GM18909 (cell line): ENCODE data around the gene THAP3.
"Not testable (repeated sequence)": the region's sequence is repeated elsewhere in the genome, so short reads cannot be mapped to it uniquely, and the experiment has no call there.

Source experiments
- ATAC-seq: cut with Tn5 transposase; IDR thresholded peaks from one replicate; pipeline ENCODE4 v1.9.1; 2021; ENCODE audit warnings: mild to moderate bottlenecking; ENCODE audit not compliant: unreplicated experiment, poor library complexity

THAP3 gene

DNA sequence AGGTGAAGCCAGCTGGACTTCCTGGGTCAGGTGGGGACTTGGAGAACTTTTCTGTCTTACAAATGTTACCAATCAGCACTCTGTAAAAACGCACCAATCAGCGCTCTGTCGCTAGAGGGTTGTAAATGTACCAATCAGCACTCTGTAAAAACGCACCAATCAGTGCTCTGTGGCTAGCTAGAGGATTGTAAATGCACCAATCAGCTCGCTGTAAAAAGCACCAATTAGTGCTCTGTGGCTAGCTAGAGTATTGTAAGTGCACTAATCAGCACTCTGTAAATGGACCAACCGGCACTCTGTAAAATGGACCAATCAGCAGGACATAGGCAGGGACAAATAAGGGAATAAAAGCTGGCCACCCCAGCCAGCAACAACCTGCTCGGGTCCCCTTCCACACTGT lies 37.8 kb downstream of the THAP3 start:
- not testable (repeated sequence) for ATAC-seq

DNA sequence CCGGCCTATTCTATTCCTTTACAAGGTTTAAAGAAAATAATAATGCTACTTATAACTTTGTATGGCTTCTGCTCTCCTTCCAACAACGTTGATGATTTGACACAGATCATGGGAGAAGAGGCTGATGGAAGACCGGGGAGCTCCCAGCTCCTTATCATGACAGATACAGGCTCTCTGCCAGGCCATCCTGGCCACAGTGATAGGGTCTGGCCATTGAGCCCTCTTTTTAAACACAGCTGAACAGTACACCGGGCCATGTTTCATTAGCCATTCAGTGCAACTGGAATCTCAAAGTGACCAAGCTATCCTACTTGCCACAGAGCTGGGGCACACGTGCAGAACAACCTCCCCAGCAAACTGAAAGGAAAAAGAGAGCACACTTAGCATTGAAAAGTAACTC lies 42.0 kb downstream of the THAP3 start:
- no peak for ATAC-seq

DNA sequence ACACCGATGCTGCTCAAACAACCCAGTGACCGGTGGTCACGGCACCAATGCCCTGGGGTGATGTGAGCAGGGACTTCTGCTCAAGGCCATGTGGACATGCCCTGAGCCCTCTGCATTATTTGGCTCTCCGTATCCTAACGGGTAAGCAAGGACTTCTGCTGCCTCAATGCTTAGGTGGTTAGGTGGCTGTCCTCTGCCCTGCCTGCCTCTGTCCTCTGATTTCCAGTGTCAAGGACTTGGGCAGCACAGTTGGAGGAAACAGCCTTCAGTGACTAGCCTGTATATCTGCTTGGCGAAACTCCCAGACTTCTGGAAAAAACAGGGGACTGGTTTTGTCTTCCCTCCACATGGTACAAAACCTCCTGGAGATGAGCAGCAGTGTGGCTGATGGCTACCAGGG lies 42.5 kb downstream of the THAP3 start:
- no peak for ATAC-seq

DNA sequence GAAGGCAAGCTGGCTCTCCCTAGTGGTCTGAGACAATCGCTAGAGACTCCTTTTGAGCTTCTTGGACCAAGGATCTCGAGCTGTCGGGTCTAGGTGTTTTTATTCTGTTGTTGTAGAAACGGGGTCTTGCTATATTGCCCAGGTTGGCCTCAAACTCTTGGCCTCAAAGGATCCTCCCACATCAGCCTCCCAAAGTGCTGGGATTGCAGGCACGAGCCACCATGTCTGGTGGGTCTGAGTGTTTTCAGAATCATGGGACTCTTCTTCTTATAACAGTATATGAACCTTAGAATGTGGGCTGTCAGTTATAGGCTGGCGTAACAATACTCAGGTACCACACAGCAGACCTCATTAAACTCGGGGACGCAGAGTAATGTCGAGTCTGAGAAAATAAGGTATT lies 43.8 kb downstream of the THAP3 start:
- ATAC-seq: no peak

DNA sequence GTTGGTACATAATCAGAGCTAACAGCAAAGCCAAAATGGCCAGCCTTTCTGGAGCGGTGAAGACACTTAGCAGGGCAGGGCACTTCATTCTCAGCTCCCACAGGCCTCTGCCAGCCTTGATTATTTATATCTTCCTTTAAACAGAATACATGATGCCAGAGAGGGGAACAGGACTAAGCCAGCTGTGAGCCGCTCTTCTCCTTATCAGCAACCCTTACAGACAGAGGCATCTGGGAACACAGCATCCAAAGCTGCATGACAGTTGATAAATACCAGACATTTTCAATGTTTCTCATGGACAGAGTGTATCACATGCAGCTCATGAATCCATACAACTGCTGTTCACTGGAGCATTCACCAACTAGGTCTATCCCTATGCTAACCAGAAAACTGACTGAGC lies 47.9 kb downstream of the THAP3 start:
- ATAC-seq: no peak

DNA sequence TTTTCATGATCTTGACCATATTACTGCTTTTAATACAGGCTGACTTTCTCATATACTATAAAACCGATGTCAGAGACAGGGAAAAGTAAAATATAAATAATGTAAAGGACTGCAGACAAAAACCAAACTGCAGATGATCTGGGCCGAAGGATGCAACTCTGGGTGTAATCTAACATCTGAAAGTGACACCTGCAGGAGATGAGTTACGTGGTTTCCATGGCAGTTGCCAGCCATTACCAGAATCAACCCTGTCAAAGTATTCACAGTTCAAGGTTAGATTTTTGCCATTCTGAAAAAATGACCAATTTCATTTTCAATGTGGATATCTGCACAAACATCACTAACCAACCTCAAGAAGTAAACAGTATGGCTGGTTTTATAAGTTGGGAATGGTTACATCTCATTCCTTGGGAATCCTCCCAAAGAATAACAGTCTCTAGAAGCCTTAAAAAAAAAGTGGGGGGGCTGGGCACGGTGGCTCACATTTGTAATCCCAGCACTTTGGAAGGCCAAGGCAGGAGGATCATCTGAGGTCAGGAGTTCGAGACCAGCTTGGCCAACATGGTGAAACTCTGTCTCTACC lies 49.2 kb downstream of the THAP3 start:
- ATAC-seq: no peak

DNA sequence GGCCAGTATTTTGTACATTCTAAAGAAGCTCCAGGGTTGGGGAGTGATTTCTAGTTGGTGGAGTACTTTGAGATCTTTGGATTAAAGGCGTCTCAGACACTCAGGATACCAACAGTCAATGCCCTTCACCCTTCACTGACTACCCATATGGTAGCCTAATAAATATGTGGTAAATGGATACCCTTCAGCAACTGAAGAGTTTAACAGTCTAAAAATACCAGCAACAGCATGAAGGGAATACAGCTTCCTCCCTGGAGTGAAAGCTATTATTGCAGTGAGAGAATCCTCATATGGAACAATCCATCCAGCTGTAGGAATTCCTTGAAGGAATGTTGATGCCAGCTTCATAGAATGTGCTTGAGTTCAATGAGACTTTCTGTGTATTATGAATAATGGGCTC lies 50.1 kb downstream of the THAP3 start:
- ATAC-seq: no peak

DNA sequence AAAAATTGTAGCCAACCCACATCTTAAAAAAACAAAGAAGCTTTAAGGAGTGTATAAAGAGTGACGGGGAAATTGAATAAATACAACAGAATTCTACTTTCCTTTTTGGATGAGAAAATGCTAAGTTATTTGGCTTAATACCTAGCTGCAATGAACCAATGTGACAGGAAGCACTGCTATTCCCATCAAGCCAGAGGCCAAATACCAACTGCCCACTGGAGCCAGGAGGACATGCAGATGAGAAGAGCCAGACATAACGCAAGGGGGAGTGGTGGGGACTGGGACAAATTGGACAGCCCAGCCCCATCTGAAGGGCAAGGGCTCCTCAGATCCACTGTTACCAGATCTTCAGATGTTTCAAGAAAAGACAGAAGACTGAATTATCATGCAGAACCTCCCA lies 51.3 kb downstream of the THAP3 start:
- no peak for ATAC-seq
